Measurements from ENCODE around the gene MDFI. TPM values are rescaled to one million over a fixed set of nuclear protein-coding genes. Genes with fewer than 3 reads are reported as not detected.

The MDFI gene
- polyA plus RNA-seq, 2 of the 4 experiments (the other 2 are of a cell fraction), result 0.06 to 0.30 TPM

DNA sequence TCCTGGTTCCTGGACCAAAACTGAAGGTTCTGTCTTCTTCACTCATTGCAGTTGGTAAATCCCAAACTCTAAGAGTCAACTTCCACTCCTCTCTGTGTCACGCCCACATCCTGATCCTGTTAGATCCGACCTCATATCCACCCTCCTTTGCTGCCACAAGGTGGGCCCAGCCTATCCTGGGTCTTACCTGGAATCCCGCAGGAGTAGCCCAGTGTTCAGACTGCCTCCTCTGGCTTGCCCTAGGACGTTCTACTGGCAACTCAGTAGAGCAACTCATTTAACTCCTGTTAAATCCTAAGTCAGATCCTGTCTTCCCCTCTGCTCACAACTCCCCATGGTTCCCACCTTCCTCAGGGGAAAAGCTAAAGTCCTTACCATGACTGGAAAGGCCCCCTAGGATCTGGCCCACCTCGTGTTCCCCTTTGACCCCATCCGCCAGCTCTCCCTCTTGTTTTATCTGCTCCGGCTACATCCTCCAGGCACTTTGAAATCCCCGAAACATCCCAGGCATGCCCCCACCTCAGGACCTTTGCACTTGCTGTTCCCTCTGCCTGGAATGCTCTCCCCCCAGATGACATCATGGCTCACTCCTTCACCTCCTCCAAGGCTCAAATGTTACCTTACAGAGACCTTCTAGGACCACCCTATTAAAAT is 53.3 kb downstream of the MDFI start:
- ChIA-PET CTCF (interaction anchor here (0.7 to 11.5 kb wide), 5 partner anchors 8 to 321 kb away, joined by 3 to 214 read pairs (median 6); no protein-coding TSS in a partner anchor), POLR2A (no interaction called here)
- H3K27ac ChIP-seq, result no peak overlapping the region
- ATAC-seq (no peak), FAIRE-seq (no peak), DNase-seq (ENCODE audit: low read depth in 1 of 2, low spot score in 1 of 2) (no peak)
- H3K4me2 ChIP-seq, result no peak overlapping the region
- no peak overlapping the region for H3K4me3 ChIP-seq
- peaks cover 4% of the 10 kb centered on the region; the same call in 1 of the 3 replicates for H3K4me1 ChIP-seq
- 80% methylated on average over 8 of the region's 8 CpGs for WGBS (ENCODE audit: missing lambda C conversion rate)
- no peaks in the 10 kb centered on the region for H3K9me3 ChIP-seq
- no peak for TF ChIP-seq RAD21 (conservative IDR thresholded peaks at IDR 0.05 in 1 of 2, IDR thresholded peaks at IDR 0.05 in 1 of 2)
- no peak for TF ChIP-seq EHMT2 (IDR thresholded peaks at IDR 0.05; ENCODE audit: low read depth)
- TF ChIP-seq HOXA7 (CRISPR knock-in tag; IDR thresholded peaks at IDR 0.05), result no peak
- TF ChIP-seq ESRRA (IDR thresholded peaks at IDR 0.05; ENCODE audit: borderline replicate concordance, low read length), result no peak
- TF ChIP-seq TFCP2L1 (CRISPR knock-in tag; IDR thresholded peaks at IDR 0.05), result no peak
- TF ChIP-seq KDM1A (IDR thresholded peaks at IDR 0.05; ENCODE audit: low read depth), result no peak
- TF ChIP-seq NFE2L2 (conservative IDR thresholded peaks at IDR 0.05; ENCODE audit: low read length), result no peak
- no peak for TF ChIP-seq RFX5 (IDR thresholded peaks at IDR 0.05)
- TF ChIP-seq CBX2 (IDR thresholded peaks at IDR 0.05; ENCODE audit: borderline replicate concordance, low read depth), result no peak
- no peak for TF ChIP-seq HEYL (CRISPR knock-in tag; IDR thresholded peaks at IDR 0.05)
- no peak for TF ChIP-seq RARB (CRISPR knock-in tag; IDR thresholded peaks at IDR 0.05)
- TF ChIP-seq GATA3 (IDR thresholded peaks at IDR 0.05; ENCODE audit: borderline replicate concordance), result no peak

- Histone ChIP-seq H3K9me3 (no peaks in the 10 kb centered on the region), H3K4me2 (no peak overlapping the region), H3K4me3 (no peak overlapping the region), H3K4me1 (peaks cover 4% of the 10 kb centered on the region; the same call in 1 of the 3 replicates), H3K27ac (no peak overlapping the region)
- ChIA-PET CTCF (interaction anchor here (0.7 to 11.5 kb wide), 5 partner anchors 8 to 322 kb away, joined by 3 to 214 read pairs (median 6); no protein-coding TSS in a partner anchor), POLR2A (no interaction called here)
- FAIRE-seq (no peak), DNase-seq (ENCODE audit: low read depth in 1 of 2, low spot score in 1 of 2) (no peak), ATAC-seq (no peak)
- TF ChIP-seq MAX (IDR thresholded peaks at IDR 0.05) (no peak), POLR2AphosphoS2 (conservative IDR thresholded peaks at IDR 0.05; ENCODE audit: low read length) (no peak)
- TF ChIP-seq, protein P1, sequence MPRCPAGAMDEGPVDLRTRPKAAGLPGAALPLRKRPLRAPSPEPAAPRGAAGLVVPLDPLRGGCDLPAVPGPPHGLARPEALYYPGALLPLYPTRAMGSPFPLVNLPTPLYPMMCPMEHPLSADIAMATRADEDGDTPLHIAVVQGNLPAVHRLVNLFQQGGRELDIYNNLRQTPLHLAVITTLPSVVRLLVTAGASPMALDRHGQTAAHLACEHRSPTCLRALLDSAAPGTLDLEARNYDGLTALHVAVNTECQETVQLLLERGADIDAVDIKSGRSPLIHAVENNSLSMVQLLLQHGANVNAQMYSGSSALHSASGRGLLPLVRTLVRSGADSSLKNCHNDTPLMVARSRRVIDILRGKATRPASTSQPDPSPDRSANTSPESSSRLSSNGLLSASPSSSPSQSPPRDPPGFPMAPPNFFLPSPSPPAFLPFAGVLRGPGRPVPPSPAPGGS (IDR thresholded peaks at IDR 0.05), result no peak
- TF ChIP-seq, protein P2, sequence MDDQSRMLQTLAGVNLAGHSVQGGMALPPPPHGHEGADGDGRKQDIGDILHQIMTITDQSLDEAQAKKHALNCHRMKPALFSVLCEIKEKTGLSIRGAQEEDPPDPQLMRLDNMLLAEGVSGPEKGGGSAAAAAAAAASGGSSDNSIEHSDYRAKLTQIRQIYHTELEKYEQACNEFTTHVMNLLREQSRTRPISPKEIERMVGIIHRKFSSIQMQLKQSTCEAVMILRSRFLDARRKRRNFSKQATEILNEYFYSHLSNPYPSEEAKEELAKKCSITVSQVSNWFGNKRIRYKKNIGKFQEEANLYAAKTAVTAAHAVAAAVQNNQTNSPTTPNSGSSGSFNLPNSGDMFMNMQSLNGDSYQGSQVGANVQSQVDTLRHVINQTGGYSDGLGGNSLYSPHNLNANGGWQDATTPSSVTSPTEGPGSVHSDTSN (IDR thresholded peaks at IDR 0.05), result no peak
- TF ChIP-seq, protein P3, sequence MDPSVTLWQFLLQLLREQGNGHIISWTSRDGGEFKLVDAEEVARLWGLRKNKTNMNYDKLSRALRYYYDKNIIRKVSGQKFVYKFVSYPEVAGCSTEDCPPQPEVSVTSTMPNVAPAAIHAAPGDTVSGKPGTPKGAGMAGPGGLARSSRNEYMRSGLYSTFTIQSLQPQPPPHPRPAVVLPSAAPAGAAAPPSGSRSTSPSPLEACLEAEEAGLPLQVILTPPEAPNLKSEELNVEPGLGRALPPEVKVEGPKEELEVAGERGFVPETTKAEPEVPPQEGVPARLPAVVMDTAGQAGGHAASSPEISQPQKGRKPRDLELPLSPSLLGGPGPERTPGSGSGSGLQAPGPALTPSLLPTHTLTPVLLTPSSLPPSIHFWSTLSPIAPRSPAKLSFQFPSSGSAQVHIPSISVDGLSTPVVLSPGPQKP (IDR thresholded peaks at IDR 0.05; ENCODE audit: low read depth, low read length), result no peak
These were observed 53.9 kb downstream of the MDFI start for GRCh38 chr6:41692080-41692675.

- no peak for TF ChIP-seq RCOR1 (IDR thresholded peaks at IDR 0.05; ENCODE audit: low read depth, low read length)
- no peak for TF ChIP-seq MAX (IDR thresholded peaks at IDR 0.05)
- no peak for TF ChIP-seq BHLHE40 (IDR thresholded peaks at IDR 0.05; ENCODE audit: low read depth, low read length)
- peak; percentile 39 for TF ChIP-seq ZFP36 (IDR thresholded peaks at IDR 0.05; ENCODE audit: borderline replicate concordance, partially characterized antibody)
- CTCF ChIA-PET, result interaction anchor here (1.9 to 11.5 kb wide), 4 partner anchors 9 to 323 kb away, joined by 6 to 214 read pairs (median 32); no protein-coding TSS in a partner anchor
- ATAC-seq, result no peak
- FAIRE-seq, result no peak
- no peaks in the 10 kb centered on the region for H3K9me3 ChIP-seq
- H3K4me2 ChIP-seq, result no peak overlapping the region
- no peak for DNase-seq (ENCODE audit: low read depth in 1 of 2, low spot score in 1 of 2)
- no peak overlapping the region for H3K27ac ChIP-seq
- peaks cover 4% of the 10 kb centered on the region; the same call in 1 of the 3 replicates for H3K4me1 ChIP-seq
- 77% methylated on average over 2 of the region's 2 CpGs for WGBS (ENCODE audit: missing lambda C conversion rate)
- POLR2A ChIA-PET, result no interaction called here
- no peak overlapping the region for H3K4me3 ChIP-seq
These were observed 54.5 kb downstream of the MDFI start for GRCh38 chr6:41692730-41693129.
